GM12878 (cell line): Measurements from ENCODE around the gene MANBA. TPM values are rescaled to one million over a fixed set of nuclear protein-coding genes. Genes with fewer than 3 reads are reported as not detected.

Experiments
- ATAC-seq: fragments of 200-7000 bp; cut with Tn5 transposase; 3 replicates; pipeline ENCODE4 v1.9.1; 2020; ENCODE audit warnings: mild to moderate bottlenecking, moderate library complexity
- BruUV-seq: library from RNA; stranded (reverse); fragments of 400-500 nt; replicated peaks from 2 replicates; lab custom pipeline; 2021; lab: Mats Ljungman, UMichigan
- CTCF ChIA-PET: fragments of 300-600 bp; sonication (Branson Sonifier 250); formaldehyde crosslinking; extraction: SDS; loops from one replicate; lab custom pipeline; 2021; ENCODE audit warnings: inconsistent platforms; lab: Yijun Ruan, JAX
- POLR2A ChIA-PET: fragments of 350-600 bp; formaldehyde crosslinking; extraction: SDS; loops from one replicate; lab custom pipeline; 2021; ENCODE audit warnings: inconsistent platforms; lab: Charles Lee
- RAD21 ChIA-PET: fragments of 300-600 bp; sonication (Branson Sonifier 250); formaldehyde crosslinking; loops from one replicate; lab custom pipeline; 2023; ENCODE audit warnings: antibody characterized with exemption; ENCODE audit not compliant: unreplicated experiment; lab: Charles Lee
- SMC1A ChIA-PET: fragments of 300-600 bp; sonication (Branson Sonifier 250); formaldehyde crosslinking; loops from one replicate; lab custom pipeline; 2023; ENCODE audit not compliant: unreplicated experiment, uncharacterized antibody; lab: Charles Lee
- DNase-seq: peaks from one replicate; pipeline ENCODE4 v3.0.0-alpha.2; 2011; ENCODE audit warnings: low read depth, low spot score
- FAIRE-seq: peaks from 3 replicates; lab custom pipeline; 2011; peaks lifted over from hg19 to GRCh38; lab: Jason Lieb, UNC
- H2AFZ ChIP-seq: 2 replicates; pipeline ENCODE4 v1.6.0; 2011; ENCODE audit warnings: low read depth, low read length, control low read depth; ENCODE audit not compliant: control insufficient read depth
- H3K27ac ChIP-seq: 2 replicates; pipeline ENCODE4 v1.5.1; 2011; ENCODE audit warnings: control low read depth; ENCODE audit not compliant: control insufficient read depth, insufficient read depth
- H3K27me3 ChIP-seq, 2 experiments: replicated peaks in 1 of 2; 2 replicates each; pipeline versions ENCODE4 v1.6.0 to v1.6.1; 2011; ENCODE audit warnings: low read length in 1 of 2; ENCODE audit not compliant: control insufficient read depth in 2 of 2, insufficient read depth in 2 of 2
- H3K36me3 ChIP-seq, 2 experiments: 2 replicates each; pipeline ENCODE4 v1.5.1; 2011; ENCODE audit warnings: low read length in 1 of 2; ENCODE audit not compliant: control insufficient read depth in 2 of 2, insufficient read depth in 2 of 2
- H3K4me1 ChIP-seq: 2 replicates; pipeline ENCODE4 v1.6.1; 2011; ENCODE audit warnings: mild to moderate bottlenecking, low read length, moderate library complexity, mixed read lengths; ENCODE audit not compliant: control insufficient read depth, insufficient read depth
- H3K4me2 ChIP-seq: 2 replicates; pipeline ENCODE4 v1.6.0; 2011; ENCODE audit warnings: control low read depth; ENCODE audit not compliant: control insufficient read depth, insufficient read depth
- H3K4me3 ChIP-seq: fragments of 200-600 bp; sonication (generic); 2 replicates; pipeline ENCODE4 v1.5.1; 2016
- H3K79me2 ChIP-seq: 2 replicates; pipeline ENCODE4 v1.6.0; 2011; ENCODE audit warnings: low read length; ENCODE audit not compliant: control insufficient read depth, insufficient read depth
- H3K9ac ChIP-seq: 2 replicates; pipeline ENCODE4 v1.8.0; 2011; ENCODE audit warnings: low read length, control low read depth, mixed read lengths; ENCODE audit not compliant: control insufficient read depth, insufficient read depth
- H3K9me3 ChIP-seq: replicated peaks from 3 replicates; pipeline ENCODE4 v1.5.1; 2011; ENCODE audit warnings: mild to moderate bottlenecking, low read length; ENCODE audit not compliant: control insufficient read depth, insufficient read depth
- H4K20me1 ChIP-seq: 2 replicates; pipeline ENCODE4 v1.6.0; 2011; ENCODE audit not compliant: control insufficient read depth, insufficient read depth
- CHD1 ChIP-seq: IDR thresholded peaks from 2 replicates; pipeline ENCODE4 v1.6.1; 2012; ENCODE audit warnings: low read depth, low read length, improper control_type of control experiment
- CHD4 ChIP-seq: fragments of 200-600 bp; sonication (generic); IDR thresholded peaks from 2 replicates; pipeline ENCODE4 v1.6.1; 2016; ENCODE audit warnings: mild to moderate bottlenecking
- ETV6 ChIP-seq, 2 experiments: fragments of 450-650 bp in 1 of 2; IDR thresholded peaks in 1 of 2; conservative IDR thresholded peaks in 1 of 2; 2 replicates each; pipeline ENCODE4 v1.6.1; 2014; ENCODE audit warnings: antibody characterized with exemption in 1 of 2, borderline replicate concordance in 1 of 2, low read depth in 1 of 2, mild to moderate bottlenecking in 1 of 2, moderate library complexity in 1 of 2
- EZH2 ChIP-seq: IDR thresholded peaks from 2 replicates; pipeline ENCODE4 v1.6.1; 2012; ENCODE audit warnings: low read depth, mild to moderate bottlenecking, control low read depth, inconsistent platforms, low read length, borderline replicate concordance; ENCODE audit not compliant: control insufficient read depth
- FOS ChIP-seq: IDR thresholded peaks from 3 replicates; pipeline ENCODE4 v1.6.1; 2011; ENCODE audit warnings: borderline replicate concordance; ENCODE audit not compliant: insufficient read length; ENCODE audit errors: extremely low read depth
- HCFC1 ChIP-seq: fragments of 150-350 bp; IDR thresholded peaks from 2 replicates; pipeline ENCODE4 v1.6.1; 2014; ENCODE audit warnings: low read length
- IKZF1 ChIP-seq: fragments of 450-650 bp; conservative IDR thresholded peaks from 2 replicates; pipeline ENCODE4 v1.6.1; 2017; ENCODE audit warnings: antibody characterized with exemption, mild to moderate bottlenecking
- JUND ChIP-seq: IDR thresholded peaks from 2 replicates; pipeline ENCODE4 v1.6.1; 2012; ENCODE audit warnings: low read depth, mild to moderate bottlenecking, low read length, improper control_type of control experiment, moderate library complexity
- KAT2A ChIP-seq: conservative IDR thresholded peaks from 2 replicates; pipeline ENCODE4 v1.6.1; 2011; ENCODE audit warnings: low read depth, low read length; ENCODE audit not compliant: control insufficient read depth
- MTA2 ChIP-seq: fragments of 450-650 bp; IDR thresholded peaks from 2 replicates; pipeline ENCODE4 v1.6.1; 2016; ENCODE audit warnings: low read depth, mild to moderate bottlenecking, moderate library complexity
- NFYB ChIP-seq: IDR thresholded peaks from 2 replicates; pipeline ENCODE4 v1.6.1; 2011; ENCODE audit warnings: low read depth, mild to moderate bottlenecking, low read length, improper control_type of control experiment, moderate library complexity; ENCODE audit not compliant: insufficient read depth
- RCOR1 ChIP-seq: conservative IDR thresholded peaks from 2 replicates; pipeline ENCODE4 v1.6.1; 2012; ENCODE audit warnings: low read depth, low read length, improper control_type of control experiment
- RFX5 ChIP-seq: IDR thresholded peaks from 2 replicates; pipeline ENCODE4 v1.6.1; 2011; ENCODE audit warnings: low read depth, low read length, improper control_type of control experiment
- SIN3A ChIP-seq: IDR thresholded peaks from 2 replicates; pipeline ENCODE4 v1.6.1; 2012; ENCODE audit warnings: low read depth, low read length, improper control_type of control experiment
- SREBF1 ChIP-seq: IDR thresholded peaks from 2 replicates; pipeline ENCODE4 v1.6.1; 2012; ENCODE audit warnings: mild to moderate bottlenecking, low read length
- STAT1 ChIP-seq: fragments of 450-650 bp; conservative IDR thresholded peaks from 2 replicates; pipeline ENCODE4 v1.6.1; 2014; ENCODE audit warnings: antibody characterized with exemption, mild to moderate bottlenecking
- TBL1XR1 ChIP-seq: IDR thresholded peaks from 2 replicates; pipeline ENCODE4 v1.6.1; 2012; ENCODE audit warnings: low read depth, low read length, improper control_type of control experiment
- ZBTB11 ChIP-seq: fragments of 450-650 bp; formaldehyde crosslinking; IDR thresholded peaks from 2 replicates; pipeline ENCODE4 v1.5.0; 2022; ENCODE audit warnings: mild to moderate bottlenecking, missing genetic modification characterization
- WGBS: methylation state at CpG from one replicate; pipeline ENCODE4 v1.1.6; 2016; ENCODE audit warnings: low lambda C conversion rate; ENCODE audit not compliant: insufficient replicate concordance, insufficient coverage; ENCODE audit errors: missing lambda C conversion rate; 5-methylcytosine and 5-hydroxymethylcytosine counted together
- in situ Hi-C: fragments of 300-500 bp; cut with MboI; formaldehyde crosslinking; loops from 9 replicates; pipeline ENCODE4 v1.14.3; 2018; ENCODE audit warnings: mixed read lengths
- intact Hi-C: fragments of 100-400 bp; cut with micrococcal nuclease; formaldehyde crosslinking; loops from one replicate; pipeline ENCODE4 v1.14.2; 2022; ENCODE audit not compliant: unreplicated experiment
- polyA plus RNA-seq, 11 experiments: library from polyadenylated mRNA; depleted of rRNA in 4 of 11; unstranded in 6 of 11; stranded (reverse) in 5 of 11; fragments of >200 nt; fragmentation: Nextera tagmentation in 4 of 11; fragmentation: Illumina TruSeq in 1 of 11; extraction: Ambion mirVana in 4 of 11; extraction: Trizol in 1 of 11; gene quantifications; 1 replicate in 1 of 11; 2 replicates in 10 of 11; pipeline versions ENCODE4 v1.2.1 to v1.2.3, GENCODE V29; 2011 to 2016; ENCODE audit warnings: inconsistent platforms in 2 of 11, missing spikeins in 2 of 11, low read depth in 1 of 11
- total RNA-seq, 4 experiments: library from RNA; depleted of rRNA in 3 of 4; stranded (reverse); fragments of >200 nt in 3 of 4; fragmentation: Illumina TruSeq in 1 of 4; extraction: Trizol in 1 of 4; gene quantifications; 2 replicates each; pipeline versions ENCODE4 v1.2.1 to v1.2.3, GENCODE V29; 2013 to 2021
- TF ChIP-seq, protein P1 (sequence below): IDR thresholded peaks from 2 replicates; pipeline ENCODE4 v1.6.1; 2012; ENCODE audit warnings: low read length, inconsistent platforms

MANBA gene
- total and polyA plus RNA-seq, 10 of the 15 experiments (the other 5 are each of a cell fraction or from before 2014, with no cell fraction given): 3.8 to 19.0 (median 12.5) TPM

- TF ChIP-seq SIN3A (no peak), STAT1 (no peak), SREBF1 (no peak), CHD4 (no peak), KAT2A (no peak), FOS (no peak), EZH2 (no peak), RCOR1 (no peak), ETV6 (conservative IDR thresholded peaks at IDR 0.05 in 1 of 2, IDR thresholded peaks at IDR 0.05 in 1 of 2; ENCODE audit: borderline replicate concordance in 1 of 2, low read depth in 1 of 2) (no peak), HCFC1 (no peak), RFX5 (no peak), TBL1XR1 (no peak), MTA2 (no peak), CHD1 (no peak), NFYB (no peak), IKZF1 (no peak), JUND (no peak), ZBTB11 (CRISPR knock-in tag) (no peak)
- TF ChIP-seq, protein P1, sequence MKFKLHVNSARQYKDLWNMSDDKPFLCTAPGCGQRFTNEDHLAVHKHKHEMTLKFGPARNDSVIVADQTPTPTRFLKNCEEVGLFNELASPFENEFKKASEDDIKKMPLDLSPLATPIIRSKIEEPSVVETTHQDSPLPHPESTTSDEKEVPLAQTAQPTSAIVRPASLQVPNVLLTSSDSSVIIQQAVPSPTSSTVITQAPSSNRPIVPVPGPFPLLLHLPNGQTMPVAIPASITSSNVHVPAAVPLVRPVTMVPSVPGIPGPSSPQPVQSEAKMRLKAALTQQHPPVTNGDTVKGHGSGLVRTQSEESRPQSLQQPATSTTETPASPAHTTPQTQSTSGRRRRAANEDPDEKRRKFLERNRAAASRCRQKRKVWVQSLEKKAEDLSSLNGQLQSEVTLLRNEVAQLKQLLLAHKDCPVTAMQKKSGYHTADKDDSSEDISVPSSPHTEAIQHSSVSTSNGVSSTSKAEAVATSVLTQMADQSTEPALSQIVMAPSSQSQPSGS: no peak
- Histone ChIP-seq H4K20me1 (no peaks in the 10 kb centered on the region), H3K27ac (no peak overlapping the region), H3K9ac (no peak overlapping the region), H3K36me3 (no peaks in the 10 kb centered on the region; a peak in 1 of 4 replicates), H3K4me3 (no peak overlapping the region), H3K4me2 (no peak overlapping the region), H3K9me3 (peaks cover 4% of the 10 kb centered on the region; the same call in 1 of the 3 replicates), H3K4me1 (no peaks in the 10 kb centered on the region), H2AFZ (no peak overlapping the region), H3K27me3 (no peaks in the 10 kb centered on the region), H3K79me2 (no peaks in the 10 kb centered on the region; the same call in 1 of the 2 replicates)
- RAD21 ChIA-PET: no interaction called here
- intact Hi-C loops: no loop called here
- no peak for FAIRE-seq
- no TSS peak for BruUV-seq
- POLR2A ChIA-PET: no interaction called here
- SMC1A ChIA-PET: interaction anchor here (0.9 to 1.4 kb wide), 2 partner anchors 11 to 304 kb away, joined by 4 to 6 read pairs; no protein-coding TSS in a partner anchor
- no peak for DNase-seq
- ATAC-seq: no peak
- in situ Hi-C loops: no loop called here
- CTCF ChIA-PET: no interaction called here
- WGBS: 100% methylated on average over 1 of the region's 1 CpG
Measured at GRCh38 chr4:102705391-102705935, 55.3 kb downstream of the MANBA start.
